DOHH2 (cell line): ENCODE results near the gene ITSN2.

Source experiments
- H3F3A ChIP-seq: fragments of 200-600 bp; sonication (generic), shearing (Covaris generic); 2 replicates; pipeline ENCODE4 v1.6.0; 2016; ENCODE audit warnings: antibody characterized with exemption, mild to moderate bottlenecking; ENCODE audit not compliant: control insufficient read depth, insufficient read depth
- H3K27ac ChIP-seq: fragments of 200-600 bp; sonication (generic); 2 replicates; pipeline ENCODE4 v1.5.1; 2014; ENCODE audit warnings: low read depth, mild to moderate bottlenecking, low read length, moderate library complexity
- H3K27me3 ChIP-seq: fragments of 200-600 bp; sonication (generic); 2 replicates; pipeline ENCODE4 v1.6.1; 2014; ENCODE audit warnings: mild to moderate bottlenecking, low read length, mixed read lengths; ENCODE audit not compliant: control insufficient read depth
- H3K36me3 ChIP-seq: fragments of 200-600 bp; sonication (generic); 2 replicates; pipeline ENCODE4 v1.6.1; 2014; ENCODE audit warnings: mild to moderate bottlenecking, low read length, moderate library complexity, mixed read lengths; ENCODE audit not compliant: control insufficient read depth
- H3K4me1 ChIP-seq: fragments of 200-600 bp; sonication (generic); 2 replicates; pipeline ENCODE4 v1.6.1; 2014; ENCODE audit warnings: mild to moderate bottlenecking, low read length, mixed read lengths; ENCODE audit not compliant: control insufficient read depth
- H3K4me2 ChIP-seq: fragments of 200-600 bp; sonication (generic); 2 replicates; pipeline ENCODE4 v1.6.0; 2014; ENCODE audit warnings: mild to moderate bottlenecking, low read length, moderate library complexity
- H3K4me3 ChIP-seq: fragments of 200-600 bp; sonication (generic); 2 replicates; pipeline ENCODE4 v1.5.1; 2014; ENCODE audit warnings: mild to moderate bottlenecking, low read length, mixed read lengths
- H3K79me2 ChIP-seq: fragments of 200-600 bp; sonication (generic); 2 replicates; pipeline ENCODE4 v1.6.1; 2014; ENCODE audit warnings: mild to moderate bottlenecking, low read length, mixed read lengths; ENCODE audit not compliant: control insufficient read depth
- H3K9me2 ChIP-seq: fragments of 200-600 bp; sonication (generic); replicated peaks from 2 replicates; pipeline ENCODE4 v1.6.1; 2014; ENCODE audit warnings: mild to moderate bottlenecking, low read length, mixed read lengths; ENCODE audit not compliant: control insufficient read depth
- H3K9me3 ChIP-seq: fragments of 200-600 bp; sonication (generic); 2 replicates; pipeline ENCODE4 v1.6.1; 2014; ENCODE audit warnings: antibody characterized with exemption, low read length, mixed read lengths; ENCODE audit not compliant: control insufficient read depth, insufficient read depth
- H4K20me1 ChIP-seq: fragments of 200-600 bp; sonication (generic); 2 replicates; pipeline ENCODE4 v1.6.0; 2014; ENCODE audit warnings: low read depth, mild to moderate bottlenecking, antibody characterized with exemption, low read length, moderate library complexity; ENCODE audit not compliant: control insufficient read depth, insufficient read depth
- EZH2phosphoT487 ChIP-seq: fragments of 200-600 bp; sonication (generic); IDR thresholded peaks from 2 replicates; pipeline ENCODE4 v1.6.1; 2017; ENCODE audit warnings: borderline replicate concordance, mild to moderate bottlenecking, antibody characterized with exemption, low read length, moderate library complexity, mixed read lengths
- TF ChIP-seq, protein P1 (sequence below): fragments of 200-600 bp; sonication (generic); IDR thresholded peaks from one replicate; pipeline ENCODE4 v1.5.1; 2014; ENCODE audit warnings: antibody characterized with exemption, mild to moderate bottlenecking, low read depth, low read length; ENCODE audit not compliant: poor library complexity, severe bottlenecking

The ITSN2 gene

GRCh38 chr2:24191848-24192247, 168.5 kb downstream of the ITSN2 start:
- no peak overlapping the region for H3K4me2 ChIP-seq
- H3K9me2 ChIP-seq, result no peaks in the 10 kb centered on the region
- H3K27ac ChIP-seq, result no peak overlapping the region
- TF ChIP-seq, protein P1, sequence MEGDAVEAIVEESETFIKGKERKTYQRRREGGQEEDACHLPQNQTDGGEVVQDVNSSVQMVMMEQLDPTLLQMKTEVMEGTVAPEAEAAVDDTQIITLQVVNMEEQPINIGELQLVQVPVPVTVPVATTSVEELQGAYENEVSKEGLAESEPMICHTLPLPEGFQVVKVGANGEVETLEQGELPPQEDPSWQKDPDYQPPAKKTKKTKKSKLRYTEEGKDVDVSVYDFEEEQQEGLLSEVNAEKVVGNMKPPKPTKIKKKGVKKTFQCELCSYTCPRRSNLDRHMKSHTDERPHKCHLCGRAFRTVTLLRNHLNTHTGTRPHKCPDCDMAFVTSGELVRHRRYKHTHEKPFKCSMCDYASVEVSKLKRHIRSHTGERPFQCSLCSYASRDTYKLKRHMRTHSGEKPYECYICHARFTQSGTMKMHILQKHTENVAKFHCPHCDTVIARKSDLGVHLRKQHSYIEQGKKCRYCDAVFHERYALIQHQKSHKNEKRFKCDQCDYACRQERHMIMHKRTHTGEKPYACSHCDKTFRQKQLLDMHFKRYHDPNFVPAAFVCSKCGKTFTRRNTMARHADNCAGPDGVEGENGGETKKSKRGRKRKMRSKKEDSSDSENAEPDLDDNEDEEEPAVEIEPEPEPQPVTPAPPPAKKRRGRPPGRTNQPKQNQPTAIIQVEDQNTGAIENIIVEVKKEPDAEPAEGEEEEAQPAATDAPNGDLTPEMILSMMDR, result no peak
- no peak for TF ChIP-seq EZH2phosphoT487
- no peaks in the 10 kb centered on the region for H3K9me3 ChIP-seq
- no peaks in the 10 kb centered on the region for H3K4me1 ChIP-seq
- no peaks in the 10 kb centered on the region for H3K36me3 ChIP-seq
- H3K27me3 ChIP-seq, result no peaks in the 10 kb centered on the region
- H3K4me3 ChIP-seq, result no peak overlapping the region
- no peaks in the 10 kb centered on the region for H3K79me2 ChIP-seq
- H4K20me1 ChIP-seq, result no peaks in the 10 kb centered on the region
- H3F3A ChIP-seq, result no peaks in the 10 kb centered on the region

- H3K79me2 ChIP-seq, result no peaks in the 10 kb centered on the region
- no peak overlapping the region for H3K4me3 ChIP-seq
- no peaks in the 10 kb centered on the region for H3K36me3 ChIP-seq
- no peaks in the 10 kb centered on the region for H3K27me3 ChIP-seq
- no peaks in the 10 kb centered on the region for H3K9me2 ChIP-seq
- H3K4me2 ChIP-seq, result no peak overlapping the region
- TF ChIP-seq, protein P1, result no peak
- TF ChIP-seq EZH2phosphoT487, result no peak
- H3F3A ChIP-seq, result no peaks in the 10 kb centered on the region
- no peak overlapping the region for H3K27ac ChIP-seq
- H3K4me1 ChIP-seq, result no peaks in the 10 kb centered on the region
- no peaks in the 10 kb centered on the region for H3K9me3 ChIP-seq
- H4K20me1 ChIP-seq, result no peaks in the 10 kb centered on the region
These were observed 169.2 kb downstream of the ITSN2 start for GRCh38 chr2:24191156-24191555.

GRCh38 chr2:24190503-24190902, 169.8 kb downstream of the ITSN2 start:
- Histone ChIP-seq H3K4me2 (no peak overlapping the region), H3K9me2 (no peaks in the 10 kb centered on the region), H3K27me3 (no peaks in the 10 kb centered on the region), H3K9me3 (no peaks in the 10 kb centered on the region), H3K36me3 (no peaks in the 10 kb centered on the region), H3K4me3 (no peak overlapping the region), H3K4me1 (no peaks in the 10 kb centered on the region), H3K27ac (no peak overlapping the region), H3F3A (no peaks in the 10 kb centered on the region), H4K20me1 (no peaks in the 10 kb centered on the region), H3K79me2 (no peaks in the 10 kb centered on the region)
- TF ChIP-seq, protein P1, result no peak

- no peaks in the 10 kb centered on the region for H3K4me1 ChIP-seq
- no peaks in the 10 kb centered on the region for H3K79me2 ChIP-seq
- no peak overlapping the region for H3K27ac ChIP-seq
- H3K4me3 ChIP-seq, result no peak overlapping the region
- H3F3A ChIP-seq, result no peaks in the 10 kb centered on the region
- H3K27me3 ChIP-seq, result no peaks in the 10 kb centered on the region
- H3K4me2 ChIP-seq, result no peak overlapping the region
- H4K20me1 ChIP-seq, result no peaks in the 10 kb centered on the region
- no peaks in the 10 kb centered on the region for H3K9me2 ChIP-seq
- H3K36me3 ChIP-seq, result no peaks in the 10 kb centered on the region
- H3K9me3 ChIP-seq, result no peaks in the 10 kb centered on the region
- no peak for TF ChIP-seq EZH2phosphoT487
- TF ChIP-seq, protein P1, result no peak
These were observed 170.8 kb downstream of the ITSN2 start for GRCh38 chr2:24189551-24189950.
